ENCODE results near the gene CCT2.
"Not testable (repeated sequence)": the region's sequence is repeated elsewhere in the genome, so short reads cannot be mapped to it uniquely, and the experiment has no call there.

DNA sequence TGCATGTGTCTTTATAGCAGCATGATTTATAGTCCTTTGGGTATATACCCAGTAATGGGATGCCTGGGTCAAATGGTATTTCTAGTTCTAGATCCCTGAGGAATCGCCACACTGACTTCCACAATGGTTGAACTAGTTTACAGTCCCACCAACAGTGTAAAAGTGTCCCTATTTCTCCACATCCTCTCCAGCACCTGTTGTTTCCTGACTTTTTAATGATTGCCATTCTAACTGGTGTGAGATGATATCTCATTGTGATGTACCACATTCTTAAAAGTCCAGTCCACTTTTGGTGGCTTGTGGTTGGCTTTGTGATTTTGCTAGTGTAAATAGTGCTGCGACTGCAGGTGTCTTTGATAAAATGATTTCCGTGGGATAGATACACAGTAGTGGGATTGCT, 19.0 kb downstream of the CCT2 start:
- TF ChIP-seq, protein P1, sequence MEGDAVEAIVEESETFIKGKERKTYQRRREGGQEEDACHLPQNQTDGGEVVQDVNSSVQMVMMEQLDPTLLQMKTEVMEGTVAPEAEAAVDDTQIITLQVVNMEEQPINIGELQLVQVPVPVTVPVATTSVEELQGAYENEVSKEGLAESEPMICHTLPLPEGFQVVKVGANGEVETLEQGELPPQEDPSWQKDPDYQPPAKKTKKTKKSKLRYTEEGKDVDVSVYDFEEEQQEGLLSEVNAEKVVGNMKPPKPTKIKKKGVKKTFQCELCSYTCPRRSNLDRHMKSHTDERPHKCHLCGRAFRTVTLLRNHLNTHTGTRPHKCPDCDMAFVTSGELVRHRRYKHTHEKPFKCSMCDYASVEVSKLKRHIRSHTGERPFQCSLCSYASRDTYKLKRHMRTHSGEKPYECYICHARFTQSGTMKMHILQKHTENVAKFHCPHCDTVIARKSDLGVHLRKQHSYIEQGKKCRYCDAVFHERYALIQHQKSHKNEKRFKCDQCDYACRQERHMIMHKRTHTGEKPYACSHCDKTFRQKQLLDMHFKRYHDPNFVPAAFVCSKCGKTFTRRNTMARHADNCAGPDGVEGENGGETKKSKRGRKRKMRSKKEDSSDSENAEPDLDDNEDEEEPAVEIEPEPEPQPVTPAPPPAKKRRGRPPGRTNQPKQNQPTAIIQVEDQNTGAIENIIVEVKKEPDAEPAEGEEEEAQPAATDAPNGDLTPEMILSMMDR (IDR thresholded peaks at IDR 0.05; ENCODE audit: low read depth, low read length) = not testable (repeated sequence)
- TF ChIP-seq POLR2A (IDR thresholded peaks at IDR 0.05; ENCODE audit: extremely low read depth, insufficient read length); MYC (IDR thresholded peaks at IDR 0.05; ENCODE audit: low read depth, low read length): not testable (repeated sequence)

All from NB4 (cell line).